ACHN (cell line): ENCODE measurements around the gene GCNT2.

Experiments
- DNase-seq: peaks from one replicate; pipeline ENCODE4 v3.0.0-alpha.2; 2015
- in situ Hi-C: cut with HindIII; loops from 2 replicates; pipeline ENCODE4 v1.10.0; 2017; ENCODE audit warnings: low sequenced_read_pairs, low pct_ligation_motif_present, low pct_unique_long_range_greater_than_20kb

GCNT2 gene

GRCh38 chr6:10676403-10676802 is 155.3 kb downstream of the GCNT2 start:
- DNase-seq: no peak
- in situ Hi-C loops: no loop called here

- no peak for DNase-seq
- in situ Hi-C loops: no loop called here
These were observed 157.3 kb downstream of the GCNT2 start for GRCh38 chr6:10678456-10678855.
